Stromal cell of bone marrow (primary cell): ENCODE data around the gene COA7.

Experiments
- DNase-seq: peaks from one replicate; pipeline ENCODE4 v3.0.0-alpha.2; 2012; ENCODE audit warnings: low read depth

The COA7 gene

GRCh38 chr1:52669696-52670095 is 28.5 kb downstream of the COA7 start:
- no peak for DNase-seq

GRCh38 chr1:52668711-52669110 is 29.4 kb downstream of the COA7 start:
- peak; percentile 40 for DNase-seq

GRCh38 chr1:52667984-52668383 is 30.2 kb downstream of the COA7 start:
- DNase-seq: no peak

- DNase-seq: no peak
Observed at GRCh38 chr1:52667290-52667689, 30.9 kb downstream of the COA7 start.

- no peak for DNase-seq
Observed at GRCh38 chr1:52665006-52665941, 32.9 kb downstream of the COA7 start.

GRCh38 chr1:52663716-52664115 is 34.4 kb downstream of the COA7 start:
- no peak for DNase-seq

- DNase-seq: peak; percentile 44
Observed at GRCh38 chr1:52662645-52663313, 35.4 kb downstream of the COA7 start.

GRCh38 chr1:52660807-52661206 is 37.3 kb downstream of the COA7 start:
- no peak for DNase-seq

GRCh38 chr1:52659851-52660596 is 38.1 kb downstream of the COA7 start:
- DNase-seq: no peak

- DNase-seq: no peak
Observed at GRCh38 chr1:52659356-52659755, 38.8 kb downstream of the COA7 start.

- DNase-seq: no peak
Observed at GRCh38 chr1:52658795-52659194, 39.4 kb downstream of the COA7 start.

- DNase-seq: no peak
Observed at GRCh38 chr1:52657702-52658101, 40.4 kb downstream of the COA7 start.

- DNase-seq: no peak
Observed at GRCh38 chr1:52654063-52654462, 44.1 kb downstream of the COA7 start.

- DNase-seq: no peak
Observed at GRCh38 chr1:52653207-52653849, 44.8 kb downstream of the COA7 start.

- no peak for DNase-seq
Observed at GRCh38 chr1:52651904-52652303, 46.2 kb downstream of the COA7 start.

- no peak for DNase-seq
Observed at GRCh38 chr1:52645261-52645660, 52.9 kb downstream of the COA7 start.

GRCh38 chr1:52641307-52641706 is 56.8 kb downstream of the COA7 start:
- no peak for DNase-seq

- DNase-seq: no peak
Observed at GRCh38 chr1:52640697-52641096, 57.5 kb downstream of the COA7 start.

- no peak for DNase-seq
Observed at GRCh38 chr1:52637946-52638345, 60.2 kb downstream of the COA7 start.

- no peak for DNase-seq
Observed at GRCh38 chr1:52636721-52637695, 61.1 kb downstream of the COA7 start.
